Activated T-cell treated with anti-CD3 and anti-CD28 coated beads, Interleukin-2, amount 50 U/mL, for 24 hours (primary cell): Measurements from ENCODE around the gene MANEA.

Experiments
- DNase-seq: peaks from one replicate; pipeline ENCODE4 v3.0.0-alpha.2; 2020
- H3K27ac Mint-ChIP-seq: 2 replicates; pipeline ENCODE4 v1.8.0; 2020; ENCODE audit warnings: mild to moderate bottlenecking, mixed read lengths
- H3K27me3 Mint-ChIP-seq: 2 replicates; pipeline ENCODE4 v1.8.0; 2020; ENCODE audit warnings: mixed read lengths
- H3K36me3 Mint-ChIP-seq: 2 replicates; pipeline ENCODE4 v1.8.0; 2020; ENCODE audit warnings: low read depth, mixed read lengths
- H3K4me1 Mint-ChIP-seq: 2 replicates; pipeline ENCODE4 v1.8.0; 2020; ENCODE audit warnings: low read depth, mixed read lengths
- H3K4me3 Mint-ChIP-seq: 2 replicates; pipeline ENCODE4 v1.8.0; 2020; ENCODE audit warnings: mild to moderate bottlenecking, moderate library complexity, mixed read lengths
- H3K9me3 Mint-ChIP-seq: 2 replicates; pipeline ENCODE4 v1.8.0; 2020; ENCODE audit warnings: mixed read lengths

Gene MANEA

DNA sequence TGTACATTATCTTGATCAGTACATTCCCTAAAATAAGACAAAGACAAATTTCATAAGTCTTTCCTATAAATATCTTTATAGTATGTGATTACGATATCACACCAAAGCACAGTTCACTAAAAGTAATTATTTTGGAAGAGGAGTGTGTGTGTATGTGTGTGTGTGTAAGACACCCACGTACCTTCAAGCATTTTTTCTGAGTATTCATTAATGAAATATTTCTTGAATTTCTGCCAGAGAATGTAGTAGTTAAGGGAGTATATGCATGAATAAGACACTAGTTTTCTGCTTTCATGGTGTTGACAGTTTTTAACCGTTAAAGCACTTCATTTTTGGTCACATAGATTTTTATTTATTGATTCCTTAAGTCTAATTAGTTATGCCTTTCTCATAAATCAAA lies 36.8 kb downstream of the MANEA start:
- Mint-ChIP-seq H3K4me1 (no peaks in the 10 kb centered on the region), H3K27ac (no peak overlapping the region), H3K4me3 (no peak overlapping the region), H3K27me3 (peaks cover 3% of the 10 kb centered on the region), H3K9me3 (no peaks in the 10 kb centered on the region), H3K36me3 (no peaks in the 10 kb centered on the region)
- DNase-seq = no peak

- H3K9me3 Mint-ChIP-seq = no peaks in the 10 kb centered on the region
- H3K27me3 Mint-ChIP-seq = peaks cover 11% of the 10 kb centered on the region
- no peak overlapping the region for H3K27ac Mint-ChIP-seq
- H3K4me1 Mint-ChIP-seq = no peaks in the 10 kb centered on the region
- H3K4me3 Mint-ChIP-seq = no peak overlapping the region
- no peaks in the 10 kb centered on the region for H3K36me3 Mint-ChIP-seq
- DNase-seq = no peak
Observed at GRCh38 chr6:95629551-95629950, 52.2 kb downstream of the MANEA start.

GRCh38 chr6:95636552-95637431 lies 59.5 kb downstream of the MANEA start:
- Mint-ChIP-seq H3K9me3 (no peaks in the 10 kb centered on the region), H3K36me3 (no peaks in the 10 kb centered on the region), H3K4me1 (no peaks in the 10 kb centered on the region), H3K4me3 (no peak overlapping the region), H3K27ac (no peak overlapping the region), H3K27me3 (peaks cover 7% of the 10 kb centered on the region)
- DNase-seq = no peak

DNA sequence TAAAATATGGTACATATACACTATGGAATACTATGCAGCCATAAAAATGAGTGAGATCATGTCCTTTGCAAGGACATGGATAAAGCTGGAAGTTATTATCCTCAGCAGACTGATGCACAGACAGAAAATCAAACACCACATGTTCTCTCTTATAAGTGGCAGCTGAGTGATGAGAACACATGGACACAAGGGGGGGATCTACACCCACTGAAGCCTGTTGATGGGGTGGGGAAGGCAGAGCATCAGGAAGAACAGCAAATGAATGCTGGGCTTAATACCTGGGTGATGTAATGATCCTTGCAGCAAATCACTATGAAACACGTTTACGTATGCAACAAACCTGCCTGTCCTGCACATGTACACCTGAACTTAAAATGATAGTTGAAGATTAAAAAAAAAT lies 71.3 kb downstream of the MANEA start:
- Mint-ChIP-seq H3K36me3 (no peaks in the 10 kb centered on the region), H3K4me1 (no peaks in the 10 kb centered on the region), H3K27ac (no peak overlapping the region), H3K27me3 (peaks cover 16% of the 10 kb centered on the region), H3K4me3 (no peak overlapping the region), H3K9me3 (peaks cover 8% of the 10 kb centered on the region)
- DNase-seq = no peak

DNA sequence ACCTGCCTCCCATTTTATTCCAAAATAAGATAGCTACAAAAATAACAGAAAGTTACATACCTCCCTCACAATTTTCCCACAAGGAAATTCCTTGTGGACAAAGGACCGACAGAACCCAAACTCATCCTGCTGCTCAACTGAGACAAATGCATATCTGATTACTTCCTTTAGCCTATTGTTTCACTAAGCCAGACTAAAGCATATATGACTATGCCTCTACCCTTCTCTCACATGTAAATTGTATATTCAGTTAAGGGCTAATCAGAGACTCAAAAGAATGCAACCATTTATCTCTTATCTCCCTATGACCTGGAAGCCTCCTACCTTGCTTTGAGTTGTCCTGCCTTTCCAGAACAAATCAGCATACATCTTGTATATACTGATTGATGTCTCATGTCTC lies 72.1 kb downstream of the MANEA start:
- Mint-ChIP-seq H3K36me3 (no peaks in the 10 kb centered on the region), H3K4me1 (no peaks in the 10 kb centered on the region), H3K9me3 (peaks cover 8% of the 10 kb centered on the region), H3K4me3 (no peak overlapping the region), H3K27me3 (peaks cover 16% of the 10 kb centered on the region), H3K27ac (no peak overlapping the region)
- DNase-seq = no peak

- Mint-ChIP-seq H3K4me3 (no peak overlapping the region), H3K27me3 (peaks cover 9% of the 10 kb centered on the region), H3K4me1 (no peaks in the 10 kb centered on the region), H3K36me3 (no peaks in the 10 kb centered on the region), H3K27ac (no peak overlapping the region), H3K9me3 (peaks cover 8% of the 10 kb centered on the region)
- DNase-seq = no peak
Observed at GRCh38 chr6:95654176-95654575, 76.8 kb downstream of the MANEA start.

DNA sequence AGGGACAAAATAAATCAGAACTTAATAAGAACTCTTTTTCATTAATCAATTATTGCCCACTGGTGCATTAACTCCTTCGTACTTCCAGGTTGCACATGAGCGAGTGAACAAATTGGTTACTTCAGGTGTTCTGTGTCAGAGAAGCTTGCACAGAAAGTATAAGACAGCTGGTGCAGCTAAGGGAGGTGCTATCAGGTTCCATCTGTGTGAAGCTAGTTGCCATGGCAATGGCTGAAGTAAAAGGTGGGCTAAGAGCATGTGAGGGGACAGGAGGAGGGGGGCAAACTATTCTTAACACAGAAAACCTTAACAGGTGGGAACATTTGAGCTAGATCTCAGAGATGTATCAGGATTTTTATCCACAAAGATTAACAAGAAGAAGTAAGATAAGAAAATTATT lies 81.6 kb downstream of the MANEA start:
- Mint-ChIP-seq H3K4me3 (no peak overlapping the region), H3K27ac (no peak overlapping the region), H3K9me3 (no peaks in the 10 kb centered on the region), H3K4me1 (no peaks in the 10 kb centered on the region), H3K36me3 (no peaks in the 10 kb centered on the region), H3K27me3 (no peaks in the 10 kb centered on the region)
- DNase-seq = no peak
